ENCODE data around the gene AP1G1. TPM values are rescaled to one million over a fixed set of nuclear protein-coding genes. Genes with fewer than 3 reads are reported as not detected.

Gene AP1G1
- total and polyA plus RNA-seq, 10 of the 15 experiments (the other 5 are each of a cell fraction or from before 2014, with no cell fraction given): 5.9 to 83.7 (median 47.8) TPM

- no peak for TF ChIP-seq MEF2B (IDR thresholded peaks at IDR 0.05; ENCODE audit: partially characterized antibody, poor library complexity, severe bottlenecking)
- TF ChIP-seq CBX5 (IDR thresholded peaks at IDR 0.05; ENCODE audit: low read depth): no peak
- no peak for TF ChIP-seq GABPA (IDR thresholded peaks at IDR 0.05; ENCODE audit: low read depth)
- TF ChIP-seq USF2 (IDR thresholded peaks at IDR 0.05; ENCODE audit: borderline replicate concordance, low read depth, low read length): no peak
- TF ChIP-seq ZNF207 (IDR thresholded peaks at IDR 0.05; ENCODE audit: borderline replicate concordance): no peak
- TF ChIP-seq HDGF (IDR thresholded peaks at IDR 0.05): no peak
- TF ChIP-seq RELB (IDR thresholded peaks at IDR 0.05; ENCODE audit: low read depth): no peak
- no peak for TF ChIP-seq RBBP5 (conservative IDR thresholded peaks at IDR 0.05)
- TF ChIP-seq ZBTB11 (CRISPR knock-in tag; IDR thresholded peaks at IDR 0.05): no peak
Observed at GRCh38 chr16:71794943-71795342, 13.7 kb downstream of the AP1G1 start (continued).
